Stimulated activated CD8-positive, alpha-beta memory T cell treated with anti-CD3 and anti-CD28 coated beads, Interleukin-2, amount 100 ng/mL, for 48 hours (primary cell): ENCODE results near the gene CALB2.
"Not testable (repeated sequence)": the region's sequence is repeated elsewhere in the genome, so short reads cannot be mapped to it uniquely, and the experiment has no call there.

ENCODE experiments used
- DNase-seq, 2 donors: peaks; one replicate each; pipeline ENCODE4 v3.0.0-alpha.2; 2020; ENCODE audit warnings: low read depth in 2 of 2

The CALB2 gene, protein sequence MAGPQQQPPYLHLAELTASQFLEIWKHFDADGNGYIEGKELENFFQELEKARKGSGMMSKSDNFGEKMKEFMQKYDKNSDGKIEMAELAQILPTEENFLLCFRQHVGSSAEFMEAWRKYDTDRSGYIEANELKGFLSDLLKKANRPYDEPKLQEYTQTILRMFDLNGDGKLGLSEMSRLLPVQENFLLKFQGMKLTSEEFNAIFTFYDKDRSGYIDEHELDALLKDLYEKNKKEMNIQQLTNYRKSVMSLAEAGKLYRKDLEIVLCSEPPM

DNA sequence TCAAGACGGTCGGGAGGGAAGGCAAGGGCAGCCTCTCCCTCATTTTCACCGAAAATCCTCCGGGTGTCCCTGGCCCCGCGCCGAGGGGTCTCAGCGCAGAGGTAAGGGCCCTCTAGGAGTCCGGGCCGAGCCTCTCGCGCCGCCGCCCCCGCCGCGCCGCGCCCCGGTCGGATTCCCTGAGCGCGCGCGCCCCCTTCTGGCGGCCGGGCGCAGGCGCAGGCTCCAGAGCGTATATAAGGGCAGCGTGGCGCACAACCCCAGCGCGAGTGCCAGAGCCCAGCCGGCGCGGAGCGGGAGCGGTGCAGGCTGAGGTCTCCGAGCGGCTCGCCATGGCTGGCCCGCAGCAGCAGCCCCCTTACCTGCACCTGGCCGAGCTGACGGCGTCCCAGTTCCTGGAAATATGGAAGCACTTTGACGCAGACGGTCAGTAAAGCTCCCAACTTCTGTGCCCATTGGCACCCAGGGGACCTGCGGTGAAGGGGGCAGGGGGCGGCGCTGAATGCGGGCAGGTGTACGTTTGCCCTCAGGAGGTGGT is at the start of gene CALB2:
CALB2 (plus strand) TSS at position 260 of the 535 bp plus-strand sequence; CDS start at position 330, 70 bp downstream.
- DNase-seq, result peak; percentile 55 to 58

- DNase-seq, result no peak
These were observed 46.9 kb upstream of the CALB2 start for GRCh38 chr16:71311553-71312158.

- not testable (repeated sequence) for DNase-seq
These were observed 44.9 kb upstream of the CALB2 start for GRCh38 chr16:71313591-71313990.

DNA sequence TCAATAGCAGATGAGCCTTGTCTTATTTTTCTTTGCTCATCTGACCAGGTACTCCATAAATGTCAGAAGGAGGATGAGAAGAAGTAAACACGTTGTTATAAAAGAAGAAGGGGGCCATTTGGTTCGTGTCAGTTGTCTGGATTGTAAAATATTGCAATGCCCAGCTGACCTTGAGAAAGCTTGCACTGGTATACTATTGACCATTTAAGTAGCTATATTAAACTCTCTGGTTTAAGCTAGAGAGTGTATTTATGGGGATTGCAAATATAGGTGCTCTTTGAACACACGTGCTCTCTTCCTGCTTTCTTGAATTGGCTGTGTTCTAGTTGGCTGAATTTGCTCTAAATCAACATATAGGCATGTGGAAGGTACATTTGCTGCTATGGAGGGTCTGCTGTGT is 43.3 kb upstream of the CALB2 start:
- no peak for DNase-seq

DNA sequence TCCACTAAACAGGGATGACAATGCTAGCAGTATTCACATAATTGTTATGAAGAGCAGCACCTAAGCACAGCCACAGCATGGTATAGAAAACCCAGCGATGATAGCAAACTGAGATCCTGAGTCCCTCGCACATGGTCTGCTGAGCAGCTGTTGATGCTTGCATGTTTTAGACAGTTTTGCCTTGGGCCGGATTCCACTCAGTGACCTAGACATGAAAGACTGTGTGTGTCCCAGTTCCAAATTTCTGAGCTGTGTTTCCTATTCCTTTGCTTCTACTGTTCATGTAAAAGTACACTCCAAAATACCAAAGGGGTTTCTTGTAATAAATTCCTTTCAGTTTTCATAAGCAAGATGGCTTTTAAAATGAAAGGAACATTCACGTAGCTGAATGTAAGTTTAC is 38.5 kb upstream of the CALB2 start:
- no peak for DNase-seq

- DNase-seq, result no peak
These were observed 30.8 kb upstream of the CALB2 start for GRCh38 chr16:71327720-71328119.

DNA sequence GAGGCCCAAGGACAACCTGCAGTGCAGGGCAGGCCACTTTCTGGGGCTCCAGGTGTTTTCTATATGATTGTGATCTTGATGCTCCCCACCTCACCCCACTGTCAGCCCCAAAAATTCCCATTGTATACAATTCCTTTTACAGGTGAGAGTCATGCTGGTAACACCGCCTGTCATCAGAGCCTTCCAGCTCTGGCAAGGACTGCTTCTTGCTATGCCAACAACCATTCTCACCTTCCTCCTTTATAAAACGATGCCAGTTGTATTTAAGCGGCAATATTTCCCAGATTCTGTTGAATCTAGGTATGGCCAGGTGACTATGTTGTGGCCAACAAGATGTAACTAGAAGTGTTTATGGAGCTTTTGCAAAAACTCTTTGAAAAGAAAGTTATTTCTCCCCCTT is 30.4 kb upstream of the CALB2 start:
- DNase-seq, result no peak

- DNase-seq, result no peak
These were observed 20.9 kb upstream of the CALB2 start for GRCh38 chr16:71337631-71338030.

DNA sequence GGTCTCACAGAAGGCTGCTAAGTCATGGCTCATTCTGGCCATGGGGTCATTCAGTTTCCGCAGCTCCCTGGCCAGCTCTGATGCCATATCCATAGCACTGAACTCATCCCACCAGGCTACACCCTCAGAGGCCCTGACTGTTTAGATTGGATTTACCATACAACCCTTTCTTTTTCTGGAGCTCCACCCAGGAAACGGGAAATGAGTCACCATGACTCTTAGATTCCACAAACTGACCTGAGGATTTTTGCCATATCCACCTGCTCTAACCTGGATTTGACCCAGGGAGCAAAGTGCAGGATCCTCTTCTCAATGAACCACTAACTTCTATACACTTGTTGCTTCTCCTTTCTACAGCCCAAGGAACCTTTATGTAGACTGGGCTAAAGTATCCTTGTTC is 20.3 kb upstream of the CALB2 start:
- no peak for DNase-seq

GRCh38 chr16:71338632-71339031 is 19.9 kb upstream of the CALB2 start:
- DNase-seq, result no peak

DNA sequence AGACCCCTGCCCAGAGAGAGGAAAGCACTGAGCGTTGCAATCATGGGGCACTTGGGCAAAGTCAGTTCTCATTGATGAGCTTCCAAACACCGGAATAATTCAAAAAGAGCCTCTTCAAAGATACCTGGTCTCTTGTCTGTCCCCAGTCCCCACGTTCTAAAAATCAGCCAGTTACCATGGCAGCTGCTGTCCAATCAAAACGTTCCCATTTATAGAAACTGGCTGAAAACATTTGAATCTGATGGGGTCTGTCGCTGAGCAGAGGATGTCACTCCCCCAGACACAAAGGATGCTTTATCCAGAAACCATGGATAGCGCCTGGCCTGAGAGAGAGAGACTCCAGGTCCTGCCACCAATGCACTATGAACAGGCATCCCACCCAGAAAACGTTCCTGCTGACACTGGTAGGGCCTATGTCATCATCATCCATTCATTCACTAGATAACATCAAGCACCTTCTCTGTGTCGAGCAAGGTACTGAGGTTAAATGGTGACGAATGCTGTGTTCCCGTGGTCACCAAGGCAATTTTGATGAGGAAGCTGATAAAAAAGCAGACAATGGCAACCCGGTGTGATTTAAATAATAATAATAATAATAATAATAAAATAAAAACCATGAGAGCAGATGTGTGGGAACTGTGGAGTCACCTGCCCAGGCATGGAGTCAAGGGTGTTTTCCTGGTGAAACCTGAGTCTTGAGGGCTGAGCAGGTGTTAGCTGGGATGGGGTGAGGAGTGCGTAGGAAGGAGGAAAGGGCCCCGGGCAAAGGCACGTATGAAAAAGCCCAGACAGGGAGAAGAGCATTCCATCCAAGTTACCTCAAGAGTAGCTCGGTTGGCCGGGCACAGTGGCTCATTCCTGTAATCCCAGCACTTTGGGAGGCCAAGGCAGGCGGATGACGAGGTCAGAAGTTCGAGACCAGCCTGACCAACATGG is 19.0 kb upstream of the CALB2 start:
- no peak for DNase-seq

DNA sequence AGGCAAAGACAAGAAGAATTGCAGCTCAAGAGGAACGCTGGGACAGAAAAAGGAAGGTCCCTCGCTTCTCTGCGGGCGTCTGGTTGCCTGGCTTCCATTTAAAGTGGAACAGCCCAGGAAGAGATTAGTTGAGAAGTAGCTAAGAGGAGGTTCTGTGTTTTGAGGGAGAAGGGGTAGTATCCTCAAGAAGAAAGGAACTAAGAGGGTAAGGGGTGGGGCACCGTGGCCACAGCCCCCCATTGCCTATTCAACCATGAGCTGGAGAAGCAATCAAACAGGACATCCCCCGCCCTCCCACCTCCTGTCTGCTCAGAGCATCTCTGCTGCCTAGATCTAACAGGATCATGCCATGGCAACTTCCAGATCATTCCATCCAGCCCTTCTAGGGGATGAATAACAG is 18.1 kb upstream of the CALB2 start:
- no peak for DNase-seq

DNA sequence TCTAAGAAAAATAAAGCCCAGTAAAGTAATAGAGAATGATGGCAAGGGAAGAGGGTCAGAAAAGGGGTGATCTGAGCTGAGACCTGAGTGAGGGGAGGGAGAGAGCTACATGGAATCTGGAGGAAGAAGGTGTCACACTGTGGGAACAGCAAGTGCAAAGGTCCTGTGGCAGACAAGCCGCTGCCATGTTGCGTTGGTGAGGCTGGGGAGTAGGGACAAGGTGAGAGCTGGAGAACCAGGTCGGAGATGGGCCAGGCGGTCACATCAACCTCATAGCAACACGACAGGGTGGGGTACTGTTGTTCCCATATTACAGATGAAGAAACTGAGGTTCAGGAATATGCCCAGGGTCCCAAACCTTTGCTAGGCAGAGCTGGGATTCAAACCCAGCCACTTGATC is 16.6 kb upstream of the CALB2 start:
- DNase-seq, result no peak

DNA sequence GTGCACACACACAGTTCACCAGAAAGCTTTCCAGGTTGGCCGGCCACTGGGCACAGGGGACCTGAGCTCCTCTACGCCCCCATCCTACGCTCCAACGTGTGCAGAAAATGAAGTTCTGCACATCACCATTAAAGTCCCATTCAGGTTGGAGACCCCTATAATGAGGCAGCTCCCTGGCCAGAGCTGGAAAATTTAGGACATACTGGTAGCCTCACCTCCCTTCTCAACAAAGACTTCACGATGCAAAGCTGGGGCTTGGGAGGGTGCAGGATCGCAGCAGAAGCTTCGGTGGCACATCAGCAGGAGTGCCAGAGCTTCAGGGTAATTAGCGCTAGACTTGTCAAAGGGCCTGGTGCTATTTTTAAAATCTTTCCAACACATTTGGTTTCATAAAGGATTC is 15.4 kb upstream of the CALB2 start:
- no peak for DNase-seq

DNA sequence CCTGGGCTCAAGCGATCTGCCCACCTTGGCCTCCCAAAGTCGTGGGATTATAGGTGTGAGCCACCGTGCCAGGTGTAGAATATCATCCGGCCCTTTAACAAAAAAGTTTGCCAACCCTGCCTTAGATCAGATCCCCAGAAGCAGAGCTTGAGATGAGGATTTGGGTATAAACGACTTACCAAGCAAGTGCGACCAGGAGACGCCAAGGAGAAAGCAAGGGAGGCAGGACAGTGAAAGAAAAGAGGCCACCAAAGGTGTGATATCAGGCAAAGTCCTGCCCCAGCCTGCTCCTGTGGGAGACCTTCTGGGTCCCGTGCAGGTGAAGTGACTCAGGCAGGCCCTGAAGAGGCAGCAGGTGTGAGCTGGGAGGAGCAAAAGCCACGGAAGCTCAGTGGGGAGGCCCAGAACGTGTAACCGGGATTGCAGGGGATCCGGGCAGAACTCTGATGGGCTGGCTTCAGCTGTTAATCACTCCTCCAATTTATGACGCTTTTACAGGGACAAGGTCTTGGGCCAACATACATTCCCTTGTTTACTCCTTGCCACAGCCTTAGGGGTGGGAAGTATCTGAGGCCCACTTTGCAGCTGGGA is 14.1 kb upstream of the CALB2 start:
- no peak for DNase-seq

DNA sequence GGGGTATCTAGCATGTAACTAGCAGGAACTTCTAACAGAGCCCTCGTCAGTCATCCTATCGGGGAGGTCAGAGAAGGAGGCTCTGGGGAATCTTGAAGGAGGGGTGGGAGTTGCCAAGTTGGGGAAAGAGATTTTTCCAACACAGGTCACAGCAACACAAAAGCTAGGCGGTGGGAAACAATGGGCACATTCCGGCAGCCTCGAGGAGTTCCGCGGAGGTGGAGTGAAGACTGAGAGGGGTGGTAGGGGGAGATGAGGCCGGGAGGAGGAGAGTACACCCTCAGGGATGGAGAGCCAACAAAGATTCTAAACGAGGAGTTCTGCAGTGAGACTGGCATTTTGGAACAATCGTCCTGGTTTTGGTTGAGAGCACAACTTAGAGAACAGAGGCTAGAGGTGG is 13.5 kb upstream of the CALB2 start:
- DNase-seq, result no peak

GRCh38 chr16:71347146-71347545 is 11.4 kb upstream of the CALB2 start:
- DNase-seq, result no peak

- DNase-seq, result no peak
These were observed 10.0 kb upstream of the CALB2 start for GRCh38 chr16:71348262-71349085.

- DNase-seq, result no peak
These were observed 7.5 kb upstream of the CALB2 start for GRCh38 chr16:71350821-71351557.

DNA sequence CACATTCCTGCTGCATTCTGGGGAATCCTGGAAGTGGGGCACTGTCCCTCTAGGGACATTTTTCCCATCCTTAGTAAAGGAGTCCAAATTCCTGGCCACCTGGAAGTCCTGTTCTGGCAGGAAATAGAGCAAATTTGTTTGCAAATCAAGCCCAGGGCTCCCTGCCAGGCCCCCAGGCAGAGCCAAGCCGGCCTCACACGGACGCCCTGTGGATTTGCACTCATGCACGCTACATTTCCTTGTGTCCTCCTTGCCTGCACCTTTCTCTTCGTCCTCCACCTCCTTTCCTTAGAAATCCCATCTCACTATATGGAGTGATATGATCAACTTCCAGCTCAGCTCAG is 7.0 kb upstream of the CALB2 start:
- DNase-seq, result no peak

DNA sequence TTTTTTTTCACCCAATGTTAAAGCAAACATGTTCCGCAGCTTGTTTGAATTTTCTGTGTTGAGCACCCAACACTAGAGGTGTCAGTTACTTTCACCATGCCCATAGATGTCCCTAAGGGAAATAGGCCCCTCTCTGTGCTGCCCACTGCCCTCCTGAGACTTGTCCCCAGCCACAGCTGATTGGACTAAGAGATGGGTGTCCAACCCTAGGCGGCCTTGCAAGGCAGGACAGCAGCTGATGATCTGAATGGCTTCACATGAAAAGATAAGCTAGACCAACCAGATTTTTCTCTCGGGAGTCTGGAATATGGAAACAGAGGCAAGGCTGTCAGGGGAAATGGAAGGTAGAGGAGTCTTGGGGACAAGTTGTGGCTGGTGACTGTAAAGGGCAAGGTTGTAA is 6.1 kb upstream of the CALB2 start:
- DNase-seq, result no peak
